GM19043 (cell line): ENCODE results near the gene ZFR.

ENCODE experiments used
- ATAC-seq: cut with Tn5 transposase; IDR thresholded peaks from one replicate; pipeline ENCODE4 v1.9.1; 2021; ENCODE audit warnings: low read depth; ENCODE audit not compliant: unreplicated experiment

ZFR gene

DNA sequence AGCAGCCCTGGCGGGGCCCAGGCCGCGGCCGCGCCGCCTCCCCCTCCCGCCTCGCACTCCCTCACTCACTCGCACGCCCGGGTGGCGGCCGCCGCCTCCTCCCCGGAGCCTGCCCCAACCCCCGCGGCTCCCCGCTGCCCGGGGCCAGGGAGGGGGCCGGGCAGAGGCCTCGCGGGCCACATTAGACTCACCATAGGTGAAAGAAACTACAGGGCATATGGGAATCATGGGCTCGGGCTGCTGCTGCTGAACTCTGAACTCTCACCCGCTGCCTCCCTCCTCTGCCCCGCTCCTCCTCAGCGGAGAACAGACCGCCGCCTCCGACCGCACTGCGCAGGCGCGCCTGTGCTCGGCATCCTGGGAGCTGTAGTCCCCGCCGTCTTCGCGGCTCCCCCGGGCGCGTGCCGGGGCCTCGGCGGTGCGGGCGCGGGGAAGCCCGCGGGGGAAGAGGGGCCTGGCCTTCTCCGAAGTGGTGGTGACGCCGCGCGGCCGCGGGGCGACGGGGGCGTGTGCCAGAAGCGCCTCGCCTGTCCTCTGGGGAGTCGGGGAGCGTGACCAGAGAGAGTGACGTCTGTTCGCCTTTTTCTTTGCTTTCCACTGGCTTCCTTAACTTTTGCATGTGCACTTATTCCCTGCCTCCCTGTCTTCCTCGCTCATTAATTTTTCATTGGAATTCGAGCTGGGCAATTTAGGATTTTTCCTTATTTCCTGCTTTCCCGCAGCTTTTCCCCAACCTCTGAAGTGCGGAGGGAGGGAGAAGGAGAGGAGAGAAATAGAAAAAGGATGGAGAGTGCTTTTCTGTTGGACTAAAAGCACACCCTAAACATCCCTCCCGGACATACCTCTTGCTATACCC lies at the start of gene ZFR:
TSS of gene ZFR (minus strand) at position 310 of the 856 bp plus-strand sequence. CDS start at position 228, 82 bp downstream.
- ATAC-seq: peak; percentile 71

DNA sequence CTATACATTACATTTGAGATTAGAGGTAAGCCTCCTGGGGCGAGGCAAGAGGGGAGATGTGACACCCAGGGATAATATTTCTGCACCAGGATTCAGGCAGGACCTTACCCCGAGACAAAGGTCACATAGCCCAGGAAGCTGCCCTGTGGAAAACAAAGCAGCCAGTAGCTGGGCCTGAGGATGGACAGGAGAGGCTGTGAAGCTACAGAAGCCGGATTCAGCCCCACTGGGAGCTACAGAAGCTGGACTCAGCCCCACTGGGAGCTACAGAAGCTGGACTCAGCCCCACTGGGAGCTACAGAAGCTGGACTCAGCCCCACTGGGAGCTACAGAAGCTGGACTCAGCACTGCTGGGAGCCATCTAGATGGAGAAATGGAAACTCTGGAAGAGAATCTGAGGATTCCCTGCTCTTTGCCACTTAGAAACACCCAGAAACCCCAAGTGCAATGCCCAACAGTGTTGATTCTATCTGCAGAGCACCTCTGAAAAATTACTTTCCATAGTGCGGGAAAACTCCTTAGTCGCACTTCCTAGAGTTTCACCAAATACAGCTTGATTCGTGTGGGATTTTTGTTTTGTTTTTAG lies 46.5 kb upstream of the ZFR start:
- ATAC-seq: no peak

DNA sequence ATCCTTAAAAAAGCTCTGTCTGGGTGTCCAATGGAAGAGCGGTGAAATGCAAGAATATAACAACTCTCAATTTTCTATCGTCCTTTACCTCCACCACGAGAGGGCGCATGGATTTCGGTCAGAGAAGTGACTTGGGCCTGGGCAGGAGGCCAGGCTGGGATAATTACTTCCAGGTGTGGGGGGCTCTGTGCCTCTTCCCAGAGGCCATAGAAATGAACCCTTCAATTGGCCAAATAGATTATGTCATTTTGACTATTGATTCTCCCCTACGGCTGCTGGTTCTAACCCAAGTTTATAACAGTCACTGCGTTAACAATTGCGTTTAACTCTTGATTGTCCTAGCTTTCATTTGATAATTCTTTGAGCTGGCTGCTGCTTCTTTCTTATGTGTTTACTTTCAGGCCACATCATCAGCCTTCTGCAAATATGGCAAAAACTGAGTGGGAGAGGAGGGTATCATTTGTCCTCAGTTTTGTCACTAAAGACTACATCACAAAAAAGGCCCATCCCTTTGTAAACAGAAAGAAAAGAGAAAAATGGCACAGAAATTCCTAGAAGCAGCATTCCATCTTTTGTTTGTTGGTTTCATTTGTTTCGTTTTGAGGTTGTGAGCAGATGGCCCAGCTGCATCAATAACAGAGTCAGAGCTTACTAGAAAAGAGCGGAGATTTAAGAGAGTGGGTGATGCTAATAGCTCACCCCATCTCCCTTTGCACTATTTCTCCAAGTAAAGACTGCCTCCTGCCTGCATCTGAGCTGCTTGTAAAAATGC lies 45.4 kb upstream of the ZFR start:
- ATAC-seq: no peak

DNA sequence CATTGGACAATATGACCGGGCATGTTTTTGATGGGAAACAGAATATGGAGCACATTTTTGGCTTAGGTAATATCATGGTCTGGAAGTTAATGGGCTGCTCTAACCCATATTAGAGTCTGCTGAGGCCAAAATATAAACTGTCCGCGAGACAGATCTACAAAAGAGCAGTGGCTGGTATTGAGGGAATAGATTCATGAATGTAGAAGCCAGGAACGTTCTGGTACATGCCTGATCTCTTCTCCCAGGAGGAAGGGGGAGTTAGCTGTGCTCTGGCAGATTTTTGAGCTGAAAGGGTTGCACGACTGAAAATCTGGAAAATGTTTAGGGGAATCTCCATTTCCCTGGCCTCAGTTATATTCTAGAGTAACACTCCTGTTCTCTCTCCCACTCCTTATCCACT lies 42.9 kb upstream of the ZFR start:
- ATAC-seq: no peak

DNA sequence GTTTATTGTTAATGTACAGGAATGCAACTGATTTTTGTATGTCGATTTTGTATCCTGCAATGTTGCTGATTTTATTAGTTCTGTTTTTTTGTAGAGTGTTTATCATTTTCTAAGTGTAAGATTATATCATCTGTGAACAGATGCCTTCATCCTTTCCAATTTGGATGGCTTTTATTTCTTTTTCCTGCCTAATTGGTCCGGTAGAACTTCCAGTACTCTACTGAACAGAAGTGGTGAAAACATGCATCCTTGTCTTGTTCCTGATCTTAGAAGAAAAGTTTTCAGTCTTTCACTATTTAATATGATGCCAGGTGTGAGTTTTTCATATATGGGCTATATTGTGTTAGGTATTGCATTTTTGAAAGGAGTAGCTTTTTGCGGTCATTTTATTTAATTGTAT lies 42.5 kb upstream of the ZFR start:
- no peak for ATAC-seq

DNA sequence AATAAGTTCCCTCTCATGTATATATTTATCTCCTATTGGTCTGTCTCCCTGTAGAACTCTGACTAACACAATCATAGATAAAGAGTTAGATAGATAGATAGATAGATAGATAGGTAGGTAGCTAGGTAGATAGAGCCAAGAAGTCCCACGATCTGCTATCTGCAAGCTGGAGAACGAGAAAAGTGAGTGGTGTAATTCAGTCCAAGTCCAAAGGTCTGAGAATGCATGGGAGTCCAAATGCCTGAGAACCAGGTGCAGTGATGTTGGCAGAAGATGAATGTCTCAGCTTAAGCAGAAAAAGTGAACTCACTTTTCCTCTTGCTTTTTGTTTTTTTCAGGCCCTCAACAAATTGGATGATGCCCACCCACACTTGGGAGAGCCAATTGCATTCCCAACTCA lies 37.7 kb upstream of the ZFR start:
- no peak for ATAC-seq

DNA sequence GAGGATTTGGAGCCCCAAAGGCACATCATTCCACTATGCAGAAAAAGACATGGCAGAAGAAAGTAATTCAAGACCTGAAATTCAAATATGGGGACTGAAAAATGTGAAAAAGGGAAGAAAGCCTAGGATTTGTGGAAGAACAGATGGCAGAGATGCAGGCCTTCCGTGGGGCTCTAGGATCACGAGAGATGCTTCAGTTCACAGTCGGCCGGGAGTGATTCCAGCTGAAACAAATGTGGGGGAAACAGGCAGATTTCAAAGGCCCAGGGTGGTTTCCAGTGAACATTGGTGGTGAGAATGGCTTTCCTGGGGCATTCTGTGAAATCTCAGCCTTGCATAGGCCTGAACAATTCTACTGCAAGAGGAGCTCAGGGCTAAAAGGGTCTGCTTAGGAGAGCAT lies 34.6 kb upstream of the ZFR start:
- no peak for ATAC-seq

DNA sequence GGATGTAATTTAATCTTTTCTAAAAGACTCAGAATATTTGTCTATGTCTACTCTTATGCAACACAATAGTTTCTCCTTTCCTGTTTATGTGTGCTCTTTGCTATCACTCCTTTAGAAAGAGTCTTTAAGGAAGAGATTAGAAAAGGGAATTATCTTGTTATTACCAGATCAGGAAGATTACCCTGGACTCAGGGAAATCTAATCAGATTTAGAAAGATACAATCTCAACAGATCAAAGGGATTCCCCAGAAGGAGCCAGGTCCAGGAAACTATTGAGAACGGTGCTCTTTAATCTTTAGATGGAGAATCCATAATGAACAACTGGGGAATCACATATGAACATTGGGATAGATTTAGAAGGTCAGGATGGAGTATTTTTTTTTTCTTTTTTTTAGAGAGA lies 32.4 kb upstream of the ZFR start:
- ATAC-seq: no peak

DNA sequence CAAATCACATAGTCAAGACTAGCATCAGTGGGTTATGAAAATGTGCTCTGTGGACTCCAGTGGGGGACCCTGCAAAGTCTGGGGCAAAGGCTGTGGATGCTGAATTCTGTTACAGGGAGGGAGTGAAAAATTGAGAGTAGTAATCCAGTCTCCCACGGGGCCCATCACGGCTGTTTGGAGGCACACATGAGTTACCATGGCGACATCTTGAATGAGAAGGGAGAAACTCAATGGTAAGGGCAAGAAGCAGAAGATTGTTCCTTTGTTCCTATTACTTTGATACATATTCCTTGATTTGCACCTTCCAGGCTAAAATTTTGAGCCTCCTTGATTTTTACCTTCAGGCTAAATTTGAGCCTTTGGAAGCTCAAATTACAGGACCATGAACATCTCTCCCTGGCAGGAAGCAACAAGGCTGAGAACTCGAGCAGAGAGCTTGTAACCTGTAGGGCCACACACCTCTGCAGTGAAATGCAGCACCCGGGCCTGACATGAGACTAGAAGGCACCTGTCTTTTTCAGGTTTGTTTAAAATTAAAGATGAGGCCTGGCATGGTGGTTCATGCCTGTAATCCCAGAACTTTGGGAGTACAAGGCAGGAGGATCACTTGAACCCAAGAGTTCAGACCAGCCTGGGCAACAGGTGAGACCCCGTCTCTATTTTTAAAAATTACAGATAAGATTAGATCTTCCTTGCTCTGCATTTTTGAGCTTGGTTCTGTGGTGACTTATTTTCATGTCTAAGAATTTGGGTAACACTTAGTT lies 31.0 kb upstream of the ZFR start:
- ATAC-seq: no peak

DNA sequence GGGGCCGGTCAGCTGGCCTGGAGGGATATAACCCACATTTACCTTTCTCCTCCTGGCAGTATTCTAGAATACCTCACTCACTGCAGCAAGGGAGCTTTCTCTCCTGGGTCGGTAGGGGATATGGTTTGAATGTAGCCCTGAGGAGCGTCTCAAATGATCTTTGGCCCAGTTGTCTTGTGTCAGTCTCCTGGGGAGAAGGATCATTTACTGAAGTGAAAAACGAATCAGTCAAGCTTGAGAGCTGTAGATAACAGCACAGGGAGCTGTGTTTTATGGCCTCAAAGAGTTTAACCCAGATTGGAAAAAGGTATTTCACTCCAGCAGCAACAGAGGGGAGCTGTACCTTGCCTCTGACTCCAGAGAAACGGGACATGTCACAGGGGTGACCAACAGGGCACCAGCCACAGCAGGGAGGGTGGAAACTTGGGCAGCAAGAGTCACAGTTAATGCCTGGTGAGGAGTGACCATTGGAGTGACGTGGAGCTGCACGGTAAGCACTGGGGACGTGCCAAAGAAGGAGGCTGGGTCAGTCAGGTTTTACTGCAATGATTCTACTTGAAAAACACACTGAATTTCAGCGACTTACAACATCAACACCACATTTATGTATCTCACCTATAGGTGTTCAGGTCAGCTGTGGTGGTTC lies 29.8 kb upstream of the ZFR start:
- no peak for ATAC-seq

DNA sequence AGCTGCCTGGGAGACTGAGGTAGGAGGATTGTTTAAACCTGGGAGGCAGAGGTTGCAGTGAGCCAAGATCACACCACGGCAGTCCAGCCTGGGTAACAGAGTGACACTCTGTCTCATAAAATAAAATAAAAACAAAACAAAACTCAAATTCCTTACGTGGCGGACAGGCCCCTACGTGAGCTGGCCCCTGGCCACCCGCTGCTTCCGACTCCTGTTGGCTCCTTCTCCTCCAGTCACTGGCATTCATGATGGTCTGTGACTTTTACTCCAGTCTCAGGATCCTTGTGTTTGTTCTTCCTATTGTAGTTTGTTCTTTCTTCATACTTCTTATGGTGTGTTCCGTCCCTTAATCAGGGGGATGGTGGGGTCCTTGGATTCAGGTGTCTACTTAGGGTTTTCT lies 28.5 kb upstream of the ZFR start:
- ATAC-seq: no peak

DNA sequence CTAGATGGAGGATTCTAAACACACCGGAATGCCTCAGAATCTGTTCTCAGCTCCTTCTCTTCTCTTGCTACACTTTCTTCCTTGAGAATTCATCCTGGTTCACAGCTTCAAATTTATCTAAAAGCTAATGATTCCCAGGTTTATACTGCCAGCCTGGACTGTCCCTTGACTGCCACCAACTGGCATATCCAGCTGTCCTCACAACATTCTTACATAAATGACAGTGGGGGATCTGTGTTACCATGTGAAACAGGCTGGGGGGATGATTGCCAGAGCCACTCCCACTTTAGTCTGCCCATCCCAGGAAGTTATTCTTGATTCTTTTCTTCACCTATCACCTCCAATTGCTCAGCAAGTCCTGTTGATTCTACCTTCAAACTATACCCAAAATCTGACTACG lies 27.2 kb upstream of the ZFR start:
- no peak for ATAC-seq

DNA sequence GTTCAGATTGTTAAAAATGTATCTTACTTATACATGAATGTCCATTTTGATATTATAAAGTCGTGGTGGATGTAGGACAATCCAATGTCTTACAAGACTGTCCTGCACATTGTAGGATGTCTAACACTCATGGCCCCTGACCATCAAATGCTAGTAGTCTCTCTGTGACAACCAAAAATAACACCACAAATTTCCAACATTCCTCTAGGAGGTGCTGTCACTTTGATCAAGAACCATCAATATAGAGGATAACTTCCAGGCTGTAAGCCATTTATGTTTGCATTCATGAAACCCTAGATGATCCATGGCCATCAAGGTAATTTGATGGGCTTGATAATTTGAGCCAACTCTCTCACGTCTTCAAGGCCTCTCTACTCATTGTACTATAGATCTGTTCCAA lies 20.5 kb upstream of the ZFR start:
- ATAC-seq: no peak

DNA sequence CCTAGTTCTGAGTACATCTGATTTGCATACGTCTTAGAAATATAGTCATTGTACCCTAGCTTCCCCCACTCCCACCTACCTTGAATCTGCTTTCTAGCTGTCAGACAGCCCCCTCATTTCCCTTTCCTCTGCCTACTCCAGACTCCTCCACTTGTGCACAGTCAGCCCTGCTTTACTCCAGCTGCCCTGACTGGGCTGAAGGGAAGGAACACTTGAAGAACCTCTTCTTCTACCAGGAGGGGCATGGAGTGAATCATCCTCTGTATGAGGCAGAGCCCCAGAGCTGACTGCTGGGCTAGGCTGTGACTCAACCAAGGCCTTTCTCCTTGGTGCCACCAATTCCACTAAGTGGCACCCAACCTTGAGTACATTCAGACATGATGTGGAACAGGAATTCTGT lies 18.1 kb upstream of the ZFR start:
- ATAC-seq: no peak

DNA sequence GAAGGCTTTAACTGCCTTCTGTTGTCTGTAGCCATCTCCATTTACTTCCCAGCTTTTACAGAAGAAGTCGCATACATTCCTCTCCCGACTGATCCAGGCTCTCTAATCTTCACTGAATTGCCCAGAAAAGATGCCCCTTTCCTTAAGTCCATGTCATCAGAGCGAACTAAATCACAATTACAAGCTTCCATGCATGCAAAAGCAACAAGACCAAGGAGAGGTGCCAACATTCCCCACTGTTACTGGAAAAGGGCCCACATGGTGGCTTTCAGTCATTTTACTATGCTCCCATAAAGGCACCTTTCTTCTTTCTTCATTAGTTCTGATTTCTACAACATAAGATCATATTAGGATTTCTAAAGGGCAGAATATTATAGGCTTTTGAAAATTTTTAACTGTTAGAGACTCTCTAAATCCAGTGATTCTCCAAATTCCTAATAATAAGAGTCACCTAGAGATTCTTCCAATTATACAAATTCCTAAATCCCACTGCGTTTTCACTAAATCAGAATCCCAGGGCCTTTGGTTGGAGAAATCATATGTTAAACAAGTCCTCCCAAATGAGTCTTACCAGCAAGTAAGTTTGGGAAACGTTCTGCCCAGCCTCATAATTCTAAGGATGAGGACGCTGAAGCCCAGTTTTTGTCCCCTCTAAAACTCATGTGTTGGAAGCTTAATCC lies 17.0 kb upstream of the ZFR start:
- ATAC-seq: no peak

DNA sequence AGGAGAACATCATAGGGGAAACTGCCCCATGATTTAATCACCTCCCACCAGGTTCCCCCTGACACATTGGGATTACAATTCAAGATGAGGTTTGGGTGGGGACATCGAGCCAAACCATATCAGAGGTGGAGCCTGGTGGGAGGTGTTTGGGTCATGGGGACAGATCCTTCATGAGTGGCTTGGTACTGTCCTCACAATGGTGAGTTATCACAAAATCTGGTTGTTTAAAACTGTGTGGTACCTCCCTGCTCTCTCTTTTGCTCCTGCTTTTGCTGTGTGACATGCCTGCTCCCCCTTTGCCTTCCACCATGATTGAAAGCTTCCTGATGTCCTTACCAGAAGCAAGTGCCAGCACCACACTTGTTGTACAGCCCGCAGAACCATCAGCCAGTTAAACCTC lies 16.2 kb upstream of the ZFR start:
- no peak for ATAC-seq

DNA sequence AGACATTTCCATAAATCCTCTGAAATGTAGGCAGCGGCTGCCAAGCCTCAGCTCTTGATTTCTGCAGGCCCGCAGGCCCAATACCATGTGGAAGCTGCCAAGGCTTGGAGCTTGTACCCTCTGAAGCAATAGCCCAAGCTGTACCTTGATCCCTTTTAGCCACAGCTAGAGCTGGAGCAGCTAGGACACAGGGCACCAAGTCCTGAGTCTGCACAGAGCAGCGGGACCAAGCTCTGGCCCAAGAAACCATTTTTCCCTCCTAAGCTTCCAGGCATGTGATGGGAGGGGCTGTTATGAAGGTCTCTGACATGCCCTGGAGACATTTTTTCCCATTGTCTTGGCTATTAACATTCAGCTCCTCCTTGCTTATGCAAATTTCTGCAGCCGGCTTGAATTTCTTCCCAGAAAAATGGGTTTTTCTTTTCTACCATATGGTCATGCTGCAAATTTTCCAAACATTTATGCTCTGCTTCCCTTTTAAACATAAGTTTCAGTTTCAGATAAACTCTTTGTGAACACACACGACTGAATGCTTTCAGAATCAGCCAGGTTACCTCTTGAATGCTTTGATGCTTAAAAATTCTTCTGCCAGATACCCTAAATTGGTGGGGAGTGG lies 14.4 kb upstream of the ZFR start:
- no peak for ATAC-seq

DNA sequence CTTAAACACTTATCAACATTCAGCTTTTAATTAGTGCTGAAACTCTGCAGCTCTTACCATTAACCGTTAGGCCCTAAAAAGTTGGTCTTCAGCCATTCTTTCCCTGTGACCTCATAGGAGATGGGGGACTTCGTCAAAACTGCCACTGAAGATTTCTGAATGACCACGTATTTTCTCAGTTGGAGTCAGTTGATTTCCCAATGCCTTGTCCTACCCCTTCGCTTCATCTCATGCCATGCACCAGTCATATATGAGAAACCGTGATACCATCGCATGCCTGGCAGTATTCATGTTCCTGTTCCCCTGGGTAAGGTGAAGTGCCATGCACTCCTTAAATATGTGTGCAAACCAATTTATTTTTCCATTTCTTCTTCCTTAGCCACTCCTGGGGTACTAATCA lies 10.8 kb upstream of the ZFR start:
- no peak for ATAC-seq

DNA sequence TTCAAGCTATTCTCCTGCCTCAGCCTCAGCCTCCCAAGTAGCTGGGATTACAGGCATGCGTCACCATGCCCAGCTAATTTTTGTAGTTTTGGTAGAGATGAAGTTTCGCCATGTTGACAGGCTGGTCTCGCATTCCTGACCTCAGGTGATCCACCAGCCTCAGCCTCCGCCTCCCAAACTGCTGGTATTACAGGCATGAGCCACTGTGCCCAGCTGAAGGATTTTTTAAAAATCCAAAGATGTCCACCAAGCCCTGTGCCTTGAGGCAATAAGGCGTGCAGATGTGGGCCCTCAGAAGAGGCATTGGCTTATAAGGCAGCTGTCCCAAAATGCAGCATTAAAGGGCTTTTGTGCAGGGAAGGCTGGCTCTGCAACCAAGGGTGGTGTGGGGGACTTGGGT lies 10.3 kb upstream of the ZFR start:
- ATAC-seq: no peak
